ENCODE data around the gene SMC1B. TPM values are rescaled to one million over a fixed set of nuclear protein-coding genes. Genes with fewer than 3 reads are reported as not detected.
"Not testable (repeated sequence)": the region's sequence is repeated elsewhere in the genome, so short reads cannot be mapped to it uniquely, and the experiment has no call there.

Gene SMC1B
- polyA plus RNA-seq, 1 donor, result 0.06 TPM

DNA sequence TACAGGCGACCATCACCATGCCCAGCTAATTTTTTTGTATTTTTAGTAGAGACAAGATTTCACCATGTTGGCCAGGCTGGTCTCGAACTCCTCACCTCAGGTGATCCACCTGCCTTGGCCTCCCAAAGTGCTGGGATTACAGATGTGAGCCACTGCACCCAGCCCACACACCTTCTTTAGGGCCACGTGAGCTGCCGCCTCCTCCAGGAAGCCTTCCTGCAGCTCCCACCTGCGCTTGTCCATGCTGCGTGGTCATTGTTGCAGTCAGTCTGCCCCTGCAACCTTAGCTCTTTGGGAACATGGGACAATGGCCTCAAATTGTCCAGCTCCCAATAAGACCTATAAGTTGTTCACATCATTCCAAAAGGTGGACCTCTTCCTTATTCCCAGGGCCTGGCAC lies 118.4 kb downstream of the SMC1B start:
- not testable (repeated sequence) for DNase-seq

Other genes starting within 250 kb of the SMC1B start
- gene NUP50, start 249.7 kb downstream of the SMC1B start, polyA plus RNA-seq (ENCODE audit: insufficient read length), result 18.7 TPM
- gene KIAA0930, start 172.7 kb downstream of the SMC1B start, polyA plus RNA-seq (ENCODE audit: insufficient read length), result 16.4 TPM
- not detected for gene UPK3A, start 128.7 kb downstream of the SMC1B start, polyA plus RNA-seq (ENCODE audit: insufficient read length)
- gene FAM118A, start 103.7 kb downstream of the SMC1B start, polyA plus RNA-seq (ENCODE audit: insufficient read length), result 27.4 TPM
- 1.9 TPM for gene RIBC2, start 94 bp upstream of the SMC1B start, polyA plus RNA-seq (ENCODE audit: insufficient read length)
- 134 TPM for gene FBLN1, start 89.3 kb upstream of the SMC1B start, polyA plus RNA-seq (ENCODE audit: insufficient read length)

Measured in hindlimb muscle (tissue), 1 donor.